ENCODE results near the gene ENOSF1. TPM values are rescaled to one million over a fixed set of nuclear protein-coding genes. Genes with fewer than 3 reads are reported as not detected.
A peak's percentile ranks its signal among the peaks of the same experiment; 100 is the strongest.

ENOSF1 gene
- total and polyA plus RNA-seq, 2 of the 4 experiments (the other 2 are of a cell fraction), result 12.2 to 12.6 TPM

DNA sequence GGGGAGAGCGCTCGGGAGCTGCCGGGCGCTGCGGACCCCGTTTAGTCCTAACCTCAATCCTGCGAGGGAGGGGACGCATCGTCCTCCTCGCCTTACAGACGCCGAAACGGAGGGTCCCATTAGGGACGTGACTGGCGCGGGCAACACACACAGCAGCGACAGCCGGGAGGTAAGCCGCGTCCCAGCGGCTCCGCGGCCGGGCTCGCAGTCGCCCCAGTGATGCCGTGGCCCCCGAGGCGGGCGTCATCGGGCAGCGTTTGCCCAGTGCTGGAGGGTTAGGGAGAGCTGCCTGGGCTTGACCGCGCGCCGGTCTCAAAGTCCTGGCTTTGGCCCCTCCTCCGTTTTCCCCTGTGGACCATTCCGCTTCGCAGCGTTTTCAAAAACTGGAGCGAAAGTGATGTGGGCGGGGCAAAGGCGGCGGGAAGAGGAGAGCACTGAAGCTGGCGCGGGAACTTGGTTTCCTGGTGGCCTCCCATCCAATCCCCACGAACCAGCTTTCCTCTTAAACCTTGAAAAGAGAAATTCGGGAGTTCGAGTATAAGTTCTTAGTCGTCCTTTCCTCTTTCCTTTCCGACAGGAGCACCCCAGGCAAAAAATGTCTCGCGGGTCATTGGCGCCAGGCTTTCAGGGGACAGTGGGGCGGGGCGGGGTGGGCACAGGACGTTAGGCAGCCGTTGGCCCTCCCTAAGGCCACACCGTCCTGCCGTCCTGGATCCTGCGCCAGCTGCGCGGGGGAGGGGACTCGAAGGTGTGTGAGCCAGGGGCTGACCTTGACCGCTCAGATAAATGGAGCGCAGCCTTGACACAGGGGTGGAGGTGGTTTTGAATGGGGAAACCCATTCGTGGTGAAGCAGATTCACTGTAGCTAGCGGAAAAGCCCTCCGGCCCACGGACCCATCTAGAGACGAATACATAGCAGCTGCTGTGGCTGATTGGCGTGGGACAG, 54.2 kb downstream of the ENOSF1 start:
- peak overlapping the region; percentile 88 for H2BK5ac ChIP-seq (ENCODE audit: low read depth, low read length, poor library complexity, severe bottlenecking)
- no peaks in the 10 kb centered on the region for H3K9me3 ChIP-seq (ENCODE audit: control insufficient read depth, insufficient read depth, low read length)
- peak overlapping the region; percentile 80; the same call in 1 of the 2 replicates for H2BK120ac ChIP-seq (ENCODE audit: low read depth, low read length)
- H3K4ac ChIP-seq (ENCODE audit: low read depth, low read length), result peak overlapping the region; percentile 84
- H2AFZ ChIP-seq (replicated peaks; ENCODE audit: low read length, poor library complexity), result peak overlapping the region; percentile 99
- in situ Hi-C loops (cut with MboI; ENCODE audit: low sequenced_read_pairs), result no loop called here
- H2AK9ac ChIP-seq (replicated peaks; ENCODE audit: low read depth, low read length, poor library complexity), result peak overlapping the region; percentile 94
- peaks cover 6% of the 10 kb centered on the region for H3K9me1 ChIP-seq (ENCODE audit: insufficient read depth, low read length)
- peak overlapping the region; percentile 79; the same call in 1 of the 3 replicates for H2BK15ac ChIP-seq (ENCODE audit: low read depth, low read length)
- peak overlapping the region; percentile 90 for H3K9ac ChIP-seq (ENCODE audit: low read depth, low read length)
- ChIA-PET POLR2A (ENCODE audit: unreplicated experiment) (no interaction called here), CTCF (interaction anchor here (0.8 kb wide), 1 partner anchor 29 kb away, joined by 4 read pairs; no protein-coding TSS in a partner anchor)
- H3K4me3 ChIP-seq (ENCODE audit: insufficient read depth, low read depth, low read length), result peak overlapping the region; percentile 90
- ATAC-seq (ENCODE audit: low read depth) (peak; percentile 94), DNase-seq (peak; percentile 84)
- intact Hi-C loops (cut with micrococcal nuclease), result loop anchor here (5.0 to 10.0 kb wide), 2 partner anchors 54 to 177 kb away; partner anchors contain the start of gene ENOSF1
- H2AK5ac ChIP-seq (ENCODE audit: low read depth, low read length), result peak overlapping the region; percentile 82
- H3K23ac ChIP-seq (ENCODE audit: low read depth, low read length), result peak overlapping the region; percentile 79
- peaks cover 6% of the 10 kb centered on the region for H3K36me3 ChIP-seq (ENCODE audit: control insufficient read depth, insufficient read depth, low read length)
- no TSS peak for BruUV-seq (replicated peaks)
- H2BK20ac ChIP-seq (ENCODE audit: low read depth, low read length), result no peak overlapping the region
- 0 out of 2 replicates have a peak, but pooled peaks cover 2% of the 10 kb centered on the region for H3K4me1 ChIP-seq (ENCODE audit: control insufficient read depth, insufficient read depth, low read length)
- H3K18ac ChIP-seq (ENCODE audit: low read depth, low read length), result peak overlapping the region; percentile 25
- peak overlapping the region; percentile 71 for H3K56ac ChIP-seq (ENCODE audit: extremely low read depth, insufficient read depth, low read length)
- no peaks in the 10 kb centered on the region for H4K20me1 ChIP-seq (ENCODE audit: insufficient read depth, low read length)
- H3K14ac ChIP-seq (replicated peaks; ENCODE audit: low read depth, low read length), result peak overlapping the region; percentile 80
- peaks cover 19 to 34% of the 10 kb centered on the region in 2 experiments for H3K79me1 ChIP-seq (ENCODE audit: low read depth in 1 of 2, low read length in 2 of 2)
- H3K27ac ChIP-seq (ENCODE audit: insufficient read depth, low read length), result peak overlapping the region; percentile 98
- peak overlapping the region; percentile 73 for H4K91ac ChIP-seq (ENCODE audit: insufficient read depth, low read depth, low read length)
- WGBS, 2 experiments (ENCODE audit: extremely low coverage in 2 of 2, insufficient read length in 1 of 2), result 2% methylated on average over 11 of the region's 72 CpGs; no CpG with 5 or more reads in 1 of the 2 experiments
- peak overlapping the region; percentile 82 to 96 for H4K8ac ChIP-seq (ENCODE audit: low read depth in 2 of 2, low read length in 2 of 2)
- H3K27me3 ChIP-seq (ENCODE audit: control insufficient read depth, insufficient read depth, low read length), result no peaks in the 10 kb centered on the region
- H3K4me2 ChIP-seq (ENCODE audit: low read depth, low read length), result peak overlapping the region; percentile 83
- dilution Hi-C loops (cut with HindIII; ENCODE audit: low sequenced_read_pairs, unreplicated experiment), result no loop called here
- no peak overlapping the region for H4K5ac ChIP-seq (ENCODE audit: low read depth, low read length)
- no peak for TF ChIP-seq CHD1 (IDR thresholded peaks at IDR 0.05; ENCODE audit: low read depth, low read length)
- no peak for TF ChIP-seq USF2 (IDR thresholded peaks at IDR 0.05; ENCODE audit: low read depth, low read length)
- TF ChIP-seq BHLHE40 (IDR thresholded peaks at IDR 0.05; ENCODE audit: low read depth, low read length), result 0 out of 2 replicates have a peak, but pooled peaks have one; percentile 25
- TF ChIP-seq POLR2A (IDR thresholded peaks at IDR 0.05; ENCODE audit: low read depth, low read length), result no peak
- TF ChIP-seq MXI1 (IDR thresholded peaks at IDR 0.05; ENCODE audit: borderline replicate concordance, low read depth, low read length), result peak; percentile 86
- TF ChIP-seq SMC3 (IDR thresholded peaks at IDR 0.05; ENCODE audit: low read depth, low read length), result no peak
- no peak for TF ChIP-seq FOS (IDR thresholded peaks at IDR 0.05; ENCODE audit: low read depth, low read length)
- no peak for TF ChIP-seq MAFK (IDR thresholded peaks at IDR 0.05; ENCODE audit: low read depth, low read length)
- TF ChIP-seq NFE2L2 (IDR thresholded peaks at IDR 0.05; ENCODE audit: low read depth, low read length), result no peak
- no peak; the same call in 1 of the 2 replicates for TF ChIP-seq MAZ (IDR thresholded peaks at IDR 0.05; ENCODE audit: borderline replicate concordance, low read depth, low read length)
- TF ChIP-seq RAD21 (IDR thresholded peaks at IDR 0.05; ENCODE audit: low read length), result no peak
- no peak for TF ChIP-seq RFX5 (IDR thresholded peaks at IDR 0.05; ENCODE audit: low read depth, low read length)
- no peak for TF ChIP-seq CEBPB (IDR thresholded peaks at IDR 0.05; ENCODE audit: low read depth, low read length)
- TF ChIP-seq ELK1 (IDR thresholded peaks at IDR 0.05; ENCODE audit: borderline replicate concordance, low read depth, low read length), result no peak
